SK-N-SH treated with all-trans-retinoic acid at 6 μM for 48 hours (cell line): ENCODE results near the gene NRXN2.

Experiments used
- BACH2 ChIP-seq: fragments of 250-450 bp; sonication (Bioruptor Pico); IDR thresholded peaks from 2 replicates; pipeline ENCODE4 v1.9.0; 2021; ENCODE audit warnings: mild to moderate bottlenecking, borderline replicate concordance
- CSRNP3 ChIP-seq: fragments of 250-450 bp; sonication (Bioruptor Pico); IDR thresholded peaks from 2 replicates; pipeline ENCODE4 v1.5.1; 2021; ENCODE audit warnings: mild to moderate bottlenecking, moderate library complexity
- PATZ1 ChIP-seq: fragments of 250-450 bp; sonication (Bioruptor Pico); IDR thresholded peaks from 2 replicates; pipeline ENCODE4 v1.8.0; 2020; ENCODE audit warnings: mild to moderate bottlenecking, moderate library complexity, borderline replicate concordance
- RARB ChIP-seq: fragments of 250-450 bp; sonication (Bioruptor Pico); IDR thresholded peaks from 2 replicates; pipeline ENCODE4 v1.8.0; 2021; ENCODE audit warnings: mild to moderate bottlenecking, moderate library complexity
- SNAI2 ChIP-seq: fragments of 250-450 bp; sonication (Bioruptor Pico); IDR thresholded peaks from 2 replicates; pipeline ENCODE4 v1.5.0; 2020; ENCODE audit warnings: mild to moderate bottlenecking, moderate library complexity
- TOX ChIP-seq: fragments of 250-450 bp; sonication (Bioruptor Pico); IDR thresholded peaks from 2 replicates; pipeline ENCODE4 v1.8.0; 2021; ENCODE audit warnings: mild to moderate bottlenecking, moderate library complexity, borderline replicate concordance
- TSHZ2 ChIP-seq: fragments of 250-450 bp; sonication (Bioruptor Pico); IDR thresholded peaks from 2 replicates; pipeline ENCODE4 v1.5.0; 2020; ENCODE audit warnings: mild to moderate bottlenecking, moderate library complexity

GRCh38 chr11:64558869-64559268, 164.1 kb downstream of the NRXN2 start:
- no peak for TF ChIP-seq BACH2 (CRISPR knock-in tag)
- no peak for TF ChIP-seq SNAI2 (CRISPR knock-in tag)
- TF ChIP-seq PATZ1 (CRISPR knock-in tag), result no peak
- no peak for TF ChIP-seq CSRNP3 (CRISPR knock-in tag)
- no peak for TF ChIP-seq TSHZ2 (CRISPR knock-in tag)
- TF ChIP-seq RARB (CRISPR knock-in tag), result no peak
- TF ChIP-seq TOX, result no peak
